ENCODE data around the gene MYOF. TPM values are rescaled to one million over a fixed set of nuclear protein-coding genes. Genes with fewer than 3 reads are reported as not detected.
"Not testable (repeated sequence)": the region's sequence is repeated elsewhere in the genome, so short reads cannot be mapped to it uniquely, and the experiment has no call there.

Gene MYOF
- total RNA-seq, 4 donors from 2014 or later, result 4.1 to 10.3 (median 6.3) TPM

DNA sequence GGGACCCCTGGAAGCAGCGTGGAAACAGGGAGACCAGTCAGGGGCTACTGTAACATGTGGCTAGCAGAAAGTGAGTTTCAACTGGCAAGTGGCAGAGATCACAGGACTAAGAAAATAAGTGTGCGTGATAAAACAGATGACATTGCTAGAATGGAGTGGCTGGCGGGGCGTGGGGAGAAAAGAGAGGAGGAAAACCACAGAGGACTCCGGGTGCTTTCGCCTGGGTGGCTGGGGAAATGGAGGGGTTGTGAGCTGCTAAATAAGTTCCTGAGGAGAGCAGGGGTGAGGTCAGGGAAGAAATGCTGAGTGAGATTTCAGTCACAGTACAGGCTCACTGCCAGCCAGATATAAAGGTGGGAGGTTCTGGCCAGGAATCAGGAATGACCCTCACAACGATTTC, 166.9 kb downstream of the MYOF start:
- no peaks in the 10 kb centered on the region for H3K4me1 ChIP-seq
- intact Hi-C loops (cut with DNase I; ENCODE audit: low total_unique reads), result no loop called here
- ATAC-seq (no peak), DNase-seq (no peak)
- H3K27me3 ChIP-seq, result no peaks in the 10 kb centered on the region
- H3K27ac ChIP-seq, result no peak overlapping the region
- in situ Hi-C loops (cut with MboI; ENCODE audit: low sequenced_read_pairs in 4 of 4), result no loop called here
- TF ChIP-seq, protein P1, sequence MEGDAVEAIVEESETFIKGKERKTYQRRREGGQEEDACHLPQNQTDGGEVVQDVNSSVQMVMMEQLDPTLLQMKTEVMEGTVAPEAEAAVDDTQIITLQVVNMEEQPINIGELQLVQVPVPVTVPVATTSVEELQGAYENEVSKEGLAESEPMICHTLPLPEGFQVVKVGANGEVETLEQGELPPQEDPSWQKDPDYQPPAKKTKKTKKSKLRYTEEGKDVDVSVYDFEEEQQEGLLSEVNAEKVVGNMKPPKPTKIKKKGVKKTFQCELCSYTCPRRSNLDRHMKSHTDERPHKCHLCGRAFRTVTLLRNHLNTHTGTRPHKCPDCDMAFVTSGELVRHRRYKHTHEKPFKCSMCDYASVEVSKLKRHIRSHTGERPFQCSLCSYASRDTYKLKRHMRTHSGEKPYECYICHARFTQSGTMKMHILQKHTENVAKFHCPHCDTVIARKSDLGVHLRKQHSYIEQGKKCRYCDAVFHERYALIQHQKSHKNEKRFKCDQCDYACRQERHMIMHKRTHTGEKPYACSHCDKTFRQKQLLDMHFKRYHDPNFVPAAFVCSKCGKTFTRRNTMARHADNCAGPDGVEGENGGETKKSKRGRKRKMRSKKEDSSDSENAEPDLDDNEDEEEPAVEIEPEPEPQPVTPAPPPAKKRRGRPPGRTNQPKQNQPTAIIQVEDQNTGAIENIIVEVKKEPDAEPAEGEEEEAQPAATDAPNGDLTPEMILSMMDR (IDR thresholded peaks at IDR 0.05 in 4 of 5, conservative IDR thresholded peaks at IDR 0.05 in 1 of 5), result no peak
- no peak for TF ChIP-seq POLR2A (IDR thresholded peaks at IDR 0.05)
- H3K36me3 ChIP-seq, result no peaks in the 10 kb centered on the region
- no peaks in the 10 kb centered on the region for H3K9me3 ChIP-seq
- H3K4me3 ChIP-seq, result no peak overlapping the region

DNA sequence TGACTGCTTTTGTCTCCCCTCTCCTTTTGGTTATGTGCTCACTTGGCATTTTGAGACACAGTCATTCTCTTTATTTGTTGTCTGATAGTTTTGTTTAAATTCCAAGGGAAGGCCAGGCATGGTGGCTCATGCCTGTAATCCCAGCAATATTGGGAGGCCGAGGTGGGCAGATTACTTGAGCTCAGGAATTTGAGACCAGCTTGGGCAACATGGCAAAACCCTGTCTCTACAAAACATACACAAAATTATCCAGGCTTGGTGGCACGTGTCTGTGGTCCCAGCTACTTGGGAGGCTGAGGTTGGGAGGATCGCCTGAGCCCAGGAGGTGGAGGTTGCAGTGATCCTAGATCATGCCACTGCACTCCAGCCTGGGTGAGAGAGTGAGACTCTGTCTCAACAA, 167.5 kb downstream of the MYOF start:
- H3K36me3 ChIP-seq; DNase-seq; H3K9me3 ChIP-seq; intact Hi-C loops (cut with DNase I; ENCODE audit: low total_unique reads); H3K27me3 ChIP-seq; H3K4me3 ChIP-seq; ATAC-seq; H3K4me1 ChIP-seq; in situ Hi-C loops (cut with MboI; ENCODE audit: low sequenced_read_pairs in 4 of 4); H3K27ac ChIP-seq: not testable (repeated sequence)

DNA sequence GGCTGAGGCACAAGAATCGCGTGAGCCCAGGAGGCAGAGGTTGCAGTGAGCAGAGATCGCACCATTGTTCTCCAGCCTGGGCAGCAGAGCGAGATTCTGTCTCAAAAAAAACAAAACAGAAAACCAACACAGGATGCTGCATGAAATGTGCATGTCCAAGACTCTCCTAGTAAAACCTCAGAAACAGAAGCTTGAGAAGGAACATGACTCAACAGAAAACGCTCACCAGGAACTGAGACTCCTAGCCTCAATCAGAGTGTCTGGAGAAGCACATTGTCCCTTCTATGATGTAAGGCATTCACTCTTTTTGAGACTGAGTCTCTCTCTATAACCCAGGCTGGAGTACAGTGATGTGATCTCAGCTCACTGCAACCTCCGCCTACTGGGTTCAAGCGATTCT, 168.3 kb downstream of the MYOF start:
- Histone ChIP-seq H3K9me3 (no peaks in the 10 kb centered on the region), H3K4me1 (no peaks in the 10 kb centered on the region), H3K36me3 (no peaks in the 10 kb centered on the region), H3K27ac (no peak overlapping the region), H3K27me3 (no peaks in the 10 kb centered on the region), H3K4me3 (no peak overlapping the region)
- in situ Hi-C loops (cut with MboI; ENCODE audit: low sequenced_read_pairs in 4 of 4), result no loop called here
- ATAC-seq, result no peak
- no peak for DNase-seq
- intact Hi-C loops (cut with DNase I; ENCODE audit: low total_unique reads), result no loop called here
- TF ChIP-seq POLR2A (IDR thresholded peaks at IDR 0.05), result no peak
- TF ChIP-seq, protein P1 (IDR thresholded peaks at IDR 0.05 in 4 of 5, conservative IDR thresholded peaks at IDR 0.05 in 1 of 5), result no peak

DNA sequence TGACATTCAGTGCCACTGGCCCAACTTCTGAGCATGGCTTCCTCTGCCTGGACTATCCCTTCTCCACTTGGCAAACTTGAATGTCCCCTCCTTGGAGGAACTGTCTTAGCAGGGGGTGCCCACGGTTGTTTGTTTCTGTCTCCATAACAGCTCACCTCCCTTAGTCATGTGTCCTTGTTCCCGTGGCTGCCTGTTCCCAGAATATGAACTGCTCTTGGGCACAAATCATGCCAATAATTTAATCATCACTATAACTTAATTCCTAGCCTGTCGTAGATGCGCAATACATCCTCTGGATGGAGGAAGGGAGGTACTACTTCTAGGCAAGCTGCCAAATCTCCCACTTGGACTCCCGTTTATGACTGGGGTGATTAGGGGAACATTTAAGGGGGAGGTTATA, 173.1 kb downstream of the MYOF start:
- Histone ChIP-seq H3K27me3 (no peaks in the 10 kb centered on the region), H3K36me3 (no peaks in the 10 kb centered on the region), H3K9me3 (no peaks in the 10 kb centered on the region), H3K27ac (no peak overlapping the region), H3K4me1 (no peaks in the 10 kb centered on the region), H3K4me3 (no peak overlapping the region)
- TF ChIP-seq, protein P1 (IDR thresholded peaks at IDR 0.05 in 4 of 5, conservative IDR thresholded peaks at IDR 0.05 in 1 of 5), result no peak
- no peak for TF ChIP-seq POLR2A (IDR thresholded peaks at IDR 0.05)
- in situ Hi-C loops (cut with MboI; ENCODE audit: low sequenced_read_pairs in 4 of 4) (no loop called here), intact Hi-C loops (cut with DNase I; ENCODE audit: low total_unique reads) (no loop called here)
- ATAC-seq (no peak), DNase-seq (no peak)

DNA sequence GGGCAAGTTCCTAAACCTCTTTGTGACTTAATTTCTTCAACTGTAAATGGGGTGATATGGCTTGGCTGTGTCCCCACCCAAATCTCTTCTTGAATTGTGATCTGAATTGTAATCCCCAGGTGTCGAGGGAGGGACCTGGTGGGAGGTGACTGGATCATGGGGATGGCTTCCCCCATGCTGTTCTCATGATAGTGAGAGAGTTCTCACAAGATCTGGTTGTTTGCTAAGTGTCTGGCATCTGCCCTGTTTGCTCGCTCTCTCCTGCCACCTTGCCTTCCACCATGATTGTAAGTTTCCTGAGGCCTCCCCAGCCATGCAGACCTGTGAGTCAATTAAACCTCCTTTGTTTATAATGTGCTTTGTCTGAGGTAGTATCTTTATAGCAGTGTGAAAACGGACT, 177.0 kb downstream of the MYOF start:
- no peak for TF ChIP-seq POLR2A (IDR thresholded peaks at IDR 0.05)
- TF ChIP-seq, protein P1 (IDR thresholded peaks at IDR 0.05 in 4 of 5, conservative IDR thresholded peaks at IDR 0.05 in 1 of 5), result no peak
- no peaks in the 10 kb centered on the region for H3K9me3 ChIP-seq
- intact Hi-C loops (cut with DNase I; ENCODE audit: low total_unique reads), result no loop called here
- DNase-seq (no peak), ATAC-seq (no peak)
- no peaks in the 10 kb centered on the region for H3K4me1 ChIP-seq
- H3K36me3 ChIP-seq, result no peaks in the 10 kb centered on the region
- H3K4me3 ChIP-seq, result no peak overlapping the region
- no peak overlapping the region for H3K27ac ChIP-seq
- H3K27me3 ChIP-seq, result peaks cover 0 to 1% (median 0%) of the 10 kb centered on the region in 3 donors
- in situ Hi-C loops (cut with MboI; ENCODE audit: low sequenced_read_pairs in 4 of 4), result no loop called here
